Right atrium auricular region (tissue), 2 donors: ENCODE measurements around the gene PDE8B. TPM values are rescaled to one million over a fixed set of nuclear protein-coding genes. Genes with fewer than 3 reads are reported as not detected.

Experiments
- DNase-seq: peaks from one replicate; pipeline ENCODE4 v3.0.0-alpha.2; 2019; ENCODE audit warnings: low spot score
- H3K27ac ChIP-seq, 2 donors: fragments of 200-600 bp; sonication (generic); 1 replicate in 1 of 2; 2 replicates in 1 of 2; pipeline ENCODE4 v1.5.1; 2016 to 2019
- H3K27me3 ChIP-seq, 2 donors: fragments of 200-600 bp; sonication (generic); one replicate each; pipeline versions ENCODE4 v1.5.1 to v1.6.0; 2017 to 2019
- H3K36me3 ChIP-seq: fragments of 200-600 bp; sonication (generic); one replicate; pipeline ENCODE4 v1.5.1; 2016
- H3K4me1 ChIP-seq, 2 donors: fragments of 200-600 bp; sonication (generic); one replicate each; pipeline versions ENCODE4 v1.5.1 to v1.6.0; 2017 to 2019
- H3K4me3 ChIP-seq, 2 donors: fragments of 200-600 bp; sonication (generic); 1 replicate in 1 of 2; 2 replicates in 1 of 2; pipeline ENCODE4 v1.5.1; 2017 to 2019; ENCODE audit warnings: mild to moderate bottlenecking in 1 of 2, moderate library complexity in 1 of 2
- H3K9me3 ChIP-seq, 2 donors: fragments of 200-600 bp; sonication (generic); one replicate each; pipeline ENCODE4 v1.5.1; 2019
- total RNA-seq, 2 donors: library from RNA; depleted of rRNA; stranded (reverse); fragments of >200 nt; gene quantifications; one replicate each; pipeline ENCODE4 v1.1.0, GENCODE V29; 2016
- TF ChIP-seq, protein P1 (sequence below), 2 donors: fragments of 200-600 bp; sonication (generic); IDR thresholded peaks; one replicate each; pipeline ENCODE4 v1.5.1; 2019; ENCODE audit warnings: antibody characterized with exemption in 2 of 2

PDE8B gene
- total RNA-seq, 2 donors from 2014 or later = 22.2 to 64.5 TPM

DNA sequence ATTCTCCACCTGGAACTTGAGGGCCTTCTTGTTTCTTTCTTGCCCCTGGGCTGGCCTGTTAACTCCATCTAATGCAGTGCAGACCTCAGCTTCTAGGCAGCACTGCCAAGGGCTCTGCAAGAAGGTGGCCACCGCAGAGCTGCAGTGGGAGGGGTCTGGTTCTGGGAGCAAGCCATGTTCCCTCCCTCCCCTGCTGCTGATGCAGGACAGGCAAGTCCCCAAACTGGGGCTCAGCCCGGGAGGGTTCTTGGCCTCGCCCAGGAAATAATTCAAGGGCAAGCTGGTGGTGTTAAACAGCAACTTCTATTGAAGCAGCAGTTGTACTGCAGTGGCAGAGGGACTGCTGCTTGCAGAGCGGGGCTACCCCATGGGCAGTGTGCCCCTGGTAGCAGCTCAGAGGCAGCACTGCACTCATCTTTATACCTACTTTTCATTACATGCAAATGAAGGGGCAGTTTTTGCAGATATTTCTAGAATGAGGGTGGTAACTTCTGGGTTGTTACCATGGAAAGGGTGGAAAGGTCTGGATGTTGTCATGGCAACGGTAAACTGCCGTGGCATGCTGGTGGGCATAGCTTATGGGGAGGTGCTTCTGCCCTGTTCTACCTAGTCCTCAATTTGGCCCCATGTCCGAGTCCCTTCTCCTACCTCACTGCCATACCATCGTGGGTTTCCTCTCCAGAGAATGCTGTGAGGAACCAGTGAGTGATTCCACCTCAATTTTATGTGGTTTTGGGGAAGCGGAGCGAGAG is 199.6 kb downstream of the PDE8B start:
- no peak for DNase-seq
- no peak overlapping the region for H3K4me3 ChIP-seq
- TF ChIP-seq, protein P1, sequence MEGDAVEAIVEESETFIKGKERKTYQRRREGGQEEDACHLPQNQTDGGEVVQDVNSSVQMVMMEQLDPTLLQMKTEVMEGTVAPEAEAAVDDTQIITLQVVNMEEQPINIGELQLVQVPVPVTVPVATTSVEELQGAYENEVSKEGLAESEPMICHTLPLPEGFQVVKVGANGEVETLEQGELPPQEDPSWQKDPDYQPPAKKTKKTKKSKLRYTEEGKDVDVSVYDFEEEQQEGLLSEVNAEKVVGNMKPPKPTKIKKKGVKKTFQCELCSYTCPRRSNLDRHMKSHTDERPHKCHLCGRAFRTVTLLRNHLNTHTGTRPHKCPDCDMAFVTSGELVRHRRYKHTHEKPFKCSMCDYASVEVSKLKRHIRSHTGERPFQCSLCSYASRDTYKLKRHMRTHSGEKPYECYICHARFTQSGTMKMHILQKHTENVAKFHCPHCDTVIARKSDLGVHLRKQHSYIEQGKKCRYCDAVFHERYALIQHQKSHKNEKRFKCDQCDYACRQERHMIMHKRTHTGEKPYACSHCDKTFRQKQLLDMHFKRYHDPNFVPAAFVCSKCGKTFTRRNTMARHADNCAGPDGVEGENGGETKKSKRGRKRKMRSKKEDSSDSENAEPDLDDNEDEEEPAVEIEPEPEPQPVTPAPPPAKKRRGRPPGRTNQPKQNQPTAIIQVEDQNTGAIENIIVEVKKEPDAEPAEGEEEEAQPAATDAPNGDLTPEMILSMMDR (IDR thresholded peaks at IDR 0.05) = no peak
- H3K27me3 ChIP-seq = no peaks in the 10 kb centered on the region
- no peak overlapping the region for H3K27ac ChIP-seq
- H3K4me1 ChIP-seq = no peaks in the 10 kb centered on the region
- no peaks in the 10 kb centered on the region for H3K9me3 ChIP-seq
- peaks cover 21% of the 10 kb centered on the region for H3K36me3 ChIP-seq

DNA sequence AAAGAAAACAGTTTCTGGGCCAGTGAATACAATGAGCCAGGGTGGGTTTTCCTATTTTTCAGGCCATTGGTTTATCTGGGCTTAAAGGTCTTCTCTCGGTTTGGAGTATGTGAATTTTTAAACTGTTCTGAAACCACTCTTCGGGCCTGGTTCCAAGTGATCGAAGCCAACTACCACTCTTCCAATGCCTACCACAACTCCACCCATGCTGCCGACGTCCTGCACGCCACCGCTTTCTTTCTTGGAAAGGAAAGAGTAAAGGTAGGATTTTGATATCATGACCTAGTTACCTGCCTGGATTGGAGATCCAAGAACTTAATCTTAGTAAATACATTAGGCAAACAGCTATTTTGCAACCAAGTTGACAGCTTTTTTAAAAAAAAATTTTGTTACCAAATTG is 202.6 kb downstream of the PDE8B start:
- Histone ChIP-seq H3K27ac (no peak overlapping the region), H3K36me3 (peaks cover 12% of the 10 kb centered on the region), H3K4me1 (peaks cover 0 to 2% of the 10 kb centered on the region in 2 donors), H3K9me3 (no peaks in the 10 kb centered on the region), H3K27me3 (no peaks in the 10 kb centered on the region), H3K4me3 (no peak overlapping the region)
- TF ChIP-seq, protein P1 (IDR thresholded peaks at IDR 0.05) = no peak
- no peak for DNase-seq

DNA sequence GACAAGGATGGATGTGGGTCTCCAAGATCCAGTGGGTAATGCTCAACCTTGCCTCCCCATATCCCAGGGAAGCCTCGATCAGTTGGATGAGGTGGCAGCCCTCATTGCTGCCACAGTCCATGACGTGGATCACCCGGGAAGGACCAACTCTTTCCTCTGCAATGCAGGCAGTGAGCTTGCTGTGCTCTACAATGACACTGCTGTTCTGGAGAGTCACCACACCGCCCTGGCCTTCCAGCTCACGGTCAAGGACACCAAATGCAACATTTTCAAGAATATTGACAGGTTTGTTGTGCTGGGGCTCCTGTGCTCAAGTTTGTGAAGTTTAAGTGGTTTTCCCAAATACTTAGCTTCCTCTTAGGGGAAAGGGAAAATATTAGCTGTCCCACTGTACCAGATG is 207.7 kb downstream of the PDE8B start:
- no peak overlapping the region for H3K4me3 ChIP-seq
- H3K4me1 ChIP-seq = peaks cover 0 to 11% of the 10 kb centered on the region in 2 donors
- DNase-seq = no peak
- peaks cover 25% of the 10 kb centered on the region for H3K36me3 ChIP-seq
- no peaks in the 10 kb centered on the region for H3K27me3 ChIP-seq
- TF ChIP-seq, protein P1 (IDR thresholded peaks at IDR 0.05) = no peak
- no peaks in the 10 kb centered on the region for H3K9me3 ChIP-seq
- H3K27ac ChIP-seq = no peak overlapping the region

DNA sequence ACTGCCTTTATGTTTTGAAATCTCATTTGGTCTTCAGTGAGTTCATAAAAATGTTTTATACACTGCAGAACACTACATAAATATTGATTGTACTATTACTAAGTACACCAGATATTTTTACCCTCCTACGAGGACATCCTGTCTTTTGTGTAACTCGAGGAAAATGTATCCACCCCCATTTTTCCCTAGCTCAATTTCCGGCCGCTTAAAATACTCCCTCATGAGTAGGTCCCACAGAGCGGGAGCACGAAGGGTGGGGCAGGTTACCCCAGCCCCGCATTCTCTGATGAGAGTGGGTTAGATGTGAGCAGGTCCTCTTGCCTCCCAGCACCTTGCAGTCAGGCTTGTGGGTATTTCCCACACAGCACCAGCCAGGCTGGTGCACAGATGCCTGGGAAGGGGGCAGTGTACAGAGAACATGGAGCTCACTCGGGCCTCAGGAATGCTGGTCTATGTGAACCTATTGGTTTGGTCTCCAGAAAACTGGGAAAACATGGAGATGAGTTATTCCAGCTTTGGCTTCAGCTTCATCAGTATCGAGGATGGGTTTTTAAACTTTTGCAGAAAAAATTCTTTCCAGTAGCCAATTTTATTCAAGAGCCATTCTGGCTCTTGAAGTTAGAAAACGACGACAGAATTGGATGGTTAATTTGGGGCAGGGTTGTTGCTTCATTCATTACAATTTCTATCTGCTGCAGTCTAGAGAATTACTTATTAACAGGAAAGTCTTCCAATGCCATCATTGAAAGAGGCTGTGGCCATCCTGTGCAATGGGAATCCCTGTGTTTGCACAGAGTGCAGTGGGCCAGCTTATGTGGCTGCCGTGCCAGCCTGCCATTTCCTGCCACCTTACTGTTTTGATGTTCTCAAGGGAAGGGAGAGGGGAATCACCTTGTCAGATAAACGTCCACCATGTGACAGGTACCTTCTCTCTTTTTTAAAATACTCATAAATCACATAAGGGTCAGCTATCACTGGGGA is 208.4 kb downstream of the PDE8B start:
- H3K27me3 ChIP-seq = no peaks in the 10 kb centered on the region
- no peak overlapping the region for H3K27ac ChIP-seq
- TF ChIP-seq, protein P1 (IDR thresholded peaks at IDR 0.05) = no peak
- peaks cover 0 to 11% of the 10 kb centered on the region in 2 donors for H3K4me1 ChIP-seq
- no peak for DNase-seq
- H3K36me3 ChIP-seq = peaks cover 17% of the 10 kb centered on the region
- no peaks in the 10 kb centered on the region for H3K9me3 ChIP-seq
- H3K4me3 ChIP-seq = no peak overlapping the region

DNA sequence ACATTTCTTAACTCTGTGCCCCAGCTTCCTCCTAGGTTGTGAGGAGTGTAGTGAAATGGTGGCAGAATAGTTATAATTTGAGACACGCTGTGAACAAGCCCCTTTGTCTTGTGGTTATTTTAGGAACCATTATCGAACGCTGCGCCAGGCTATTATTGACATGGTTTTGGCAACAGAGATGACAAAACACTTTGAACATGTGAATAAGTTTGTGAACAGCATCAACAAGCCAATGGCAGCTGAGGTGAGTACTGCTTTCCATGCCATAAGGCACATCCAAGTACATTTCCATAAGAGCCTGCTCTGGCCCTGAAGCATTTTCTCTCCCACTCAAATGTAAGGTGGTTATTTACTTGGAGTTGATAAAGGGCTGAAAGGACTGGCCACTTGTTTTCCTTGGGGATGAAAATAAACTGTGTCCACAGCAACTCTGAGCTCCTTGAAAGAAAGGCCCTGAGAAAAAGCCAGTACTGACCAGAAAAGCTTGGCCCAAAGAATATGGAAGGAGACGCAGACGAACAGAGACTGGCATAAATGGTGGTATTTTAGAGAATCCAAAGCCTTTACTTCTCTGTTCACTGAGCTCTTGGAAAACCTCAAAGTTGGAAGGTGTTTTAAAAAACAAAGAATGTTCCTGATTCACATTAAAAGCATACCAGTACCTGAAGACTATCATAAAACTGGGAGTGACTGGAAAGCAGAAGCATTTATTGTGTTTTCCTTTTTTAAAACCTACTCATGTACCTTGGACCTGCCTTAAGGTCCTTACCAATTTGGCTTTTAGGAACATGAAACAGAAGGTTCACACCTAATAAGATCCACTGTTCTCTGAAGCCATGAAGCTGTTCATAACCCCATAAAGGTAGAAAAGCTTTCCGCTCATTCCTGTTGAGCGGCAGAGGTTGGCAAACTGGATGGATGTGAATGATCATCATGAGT is 209.4 kb downstream of the PDE8B start:
- peaks cover 16% of the 10 kb centered on the region for H3K36me3 ChIP-seq
- peaks cover 0 to 11% of the 10 kb centered on the region in 2 donors for H3K4me1 ChIP-seq
- no peaks in the 10 kb centered on the region for H3K27me3 ChIP-seq
- no peak overlapping the region for H3K4me3 ChIP-seq
- TF ChIP-seq, protein P1 (IDR thresholded peaks at IDR 0.05) = no peak
- no peaks in the 10 kb centered on the region for H3K9me3 ChIP-seq
- no peak overlapping the region for H3K27ac ChIP-seq
- no peak for DNase-seq
